ENCODE results near the gene ICAM1.
A peak's percentile ranks its signal among the peaks of the same experiment; 100 is the strongest.

Gene ICAM1

GRCh38 chr19:10332965-10333757 lies 62.2 kb downstream of the ICAM1 start, which contains the start of gene RAVER1:
TSS of gene RAVER1 (minus strand) at chr19:10333529. CDS start at chr19:10333507, 22 bp downstream.
- Histone ChIP-seq H3K4me1 (ENCODE audit: insufficient read depth, insufficient read length) (peaks cover 24% of the 10 kb centered on the region), H3K27me3 (ENCODE audit: insufficient read depth, insufficient read length) (peaks cover 16% of the 10 kb centered on the region), H3K4me3 (ENCODE audit: insufficient read length, low read depth) (peak within 1 kb of the TSS; percentile 98), H3K9ac (ENCODE audit: insufficient read length, low read depth) (peak within 1 kb of the TSS; percentile 92), H3K9me3 (ENCODE audit: insufficient read depth, low read length) (no peaks in the 10 kb centered on the region), H3K36me3 (ENCODE audit: insufficient read depth, insufficient read length, low read length) (peaks cover 39% of the 10 kb centered on the region)
- peak; percentile 73 for TF ChIP-seq YY1 (IDR thresholded peaks at IDR 0.05; ENCODE audit: insufficient read depth, insufficient read length)
- no peak for TF ChIP-seq ZNF274 (IDR thresholded peaks at IDR 0.05; ENCODE audit: low read depth, low read length)
- TF ChIP-seq SUZ12 (IDR thresholded peaks at IDR 0.05; ENCODE audit: extremely low read depth, insufficient read depth, insufficient read length) = no peak
- peak; percentile 96 for DNase-seq (ENCODE audit: low read depth, low spot score)

- DNase-seq (ENCODE audit: low read depth, low spot score) = no peak
These were observed 63.1 kb downstream of the ICAM1 start for GRCh38 chr19:10333758-10334587.

GRCh38 chr19:10334588-10335351 lies 63.9 kb downstream of the ICAM1 start:
- Histone ChIP-seq H3K27me3 (ENCODE audit: insufficient read depth, insufficient read length) (peaks cover 16% of the 10 kb centered on the region), H3K4me3 (ENCODE audit: insufficient read length, low read depth) (peak overlapping the region; percentile 98), H3K36me3 (ENCODE audit: insufficient read depth, insufficient read length, low read length) (peaks cover 23% of the 10 kb centered on the region), H3K4me1 (ENCODE audit: insufficient read depth, insufficient read length) (peaks cover 29% of the 10 kb centered on the region), H3K9ac (ENCODE audit: insufficient read length, low read depth) (peak overlapping the region; percentile 75), H3K9me3 (ENCODE audit: insufficient read depth, low read length) (no peaks in the 10 kb centered on the region)
- TF ChIP-seq SUZ12 (IDR thresholded peaks at IDR 0.05; ENCODE audit: extremely low read depth, insufficient read depth, insufficient read length) (no peak), ZNF274 (IDR thresholded peaks at IDR 0.05; ENCODE audit: low read depth, low read length) (no peak), YY1 (IDR thresholded peaks at IDR 0.05; ENCODE audit: insufficient read depth, insufficient read length) (no peak)
- DNase-seq (ENCODE audit: low read depth, low spot score) = peak; percentile 78

More at GRCh38 chr19:10333758-10334587, 63.1 kb downstream of the ICAM1 start:
- Histone ChIP-seq H3K27me3 (ENCODE audit: insufficient read depth, insufficient read length) (peaks cover 16% of the 10 kb centered on the region), H3K4me1 (ENCODE audit: insufficient read depth, insufficient read length) (peaks cover 23% of the 10 kb centered on the region), H3K9me3 (ENCODE audit: insufficient read depth, low read length) (no peaks in the 10 kb centered on the region), H3K36me3 (ENCODE audit: insufficient read depth, insufficient read length, low read length) (peaks cover 31% of the 10 kb centered on the region), H3K9ac (ENCODE audit: insufficient read length, low read depth) (peak overlapping the region; percentile 70), H3K4me3 (ENCODE audit: insufficient read length, low read depth) (peak overlapping the region; percentile 98)
- no peak for TF ChIP-seq SUZ12 (IDR thresholded peaks at IDR 0.05; ENCODE audit: extremely low read depth, insufficient read depth, insufficient read length)
- no peak for TF ChIP-seq YY1 (IDR thresholded peaks at IDR 0.05; ENCODE audit: insufficient read depth, insufficient read length)
- TF ChIP-seq ZNF274 (IDR thresholded peaks at IDR 0.05; ENCODE audit: low read depth, low read length) = no peak

- TF ChIP-seq YY1 (IDR thresholded peaks at IDR 0.05; ENCODE audit: insufficient read depth, insufficient read length) = no peak
- no peak for TF ChIP-seq SUZ12 (IDR thresholded peaks at IDR 0.05; ENCODE audit: extremely low read depth, insufficient read depth, insufficient read length)
- no peak for TF ChIP-seq ZNF274 (IDR thresholded peaks at IDR 0.05; ENCODE audit: low read depth, low read length)
- peaks cover 16% of the 10 kb centered on the region for H3K36me3 ChIP-seq (ENCODE audit: insufficient read depth, insufficient read length, low read length)
- H3K9me3 ChIP-seq (ENCODE audit: insufficient read depth, low read length) = no peaks in the 10 kb centered on the region
- H3K4me1 ChIP-seq (ENCODE audit: insufficient read depth, insufficient read length) = peaks cover 26% of the 10 kb centered on the region
- H3K9ac ChIP-seq (ENCODE audit: insufficient read length, low read depth) = peak overlapping the region; percentile 75
- H3K4me3 ChIP-seq (ENCODE audit: insufficient read length, low read depth) = peak overlapping the region; percentile 33
- DNase-seq (ENCODE audit: low read depth, low spot score) = no peak
- H3K27me3 ChIP-seq (ENCODE audit: insufficient read depth, insufficient read length) = peaks cover 16% of the 10 kb centered on the region
These were observed 64.5 kb downstream of the ICAM1 start for GRCh38 chr19:10335352-10335985.
